Panc1 (cell line): ENCODE results near the gene MED25. TPM values are rescaled to one million over a fixed set of nuclear protein-coding genes. Genes with fewer than 3 reads are reported as not detected.

Source experiments
- ATAC-seq: fragments of 200-7000 bp; cut with Tn5 transposase; 2 replicates; pipeline ENCODE4 v1.9.1; 2020; ENCODE audit warnings: mild to moderate bottlenecking, moderate library complexity
- BruUV-seq: library from RNA; stranded (reverse); fragments of 400-500 nt; replicated peaks from 2 replicates; lab custom pipeline; 2021; lab: Mats Ljungman, UMichigan
- CTCF ChIA-PET: fragments of 300-600 bp; sonication (Branson Sonifier 250); formaldehyde crosslinking; loops from one replicate; lab custom pipeline; 2022; ENCODE audit warnings: antibody characterized with exemption; lab: Charles Lee
- POLR2A ChIA-PET: fragments of 300-600 bp; sonication (Branson Sonifier 250); formaldehyde crosslinking; loops from one replicate; lab custom pipeline; 2022; ENCODE audit warnings: antibody characterized with exemption; lab: Charles Lee
- DNase-seq: peaks from one replicate; pipeline ENCODE4 v3.0.0-alpha.2; 2010; ENCODE audit warnings: low read depth, low spot score
- H3K27ac ChIP-seq: 2 replicates; pipeline ENCODE4 v1.5.1; 2011; ENCODE audit warnings: mild to moderate bottlenecking, low read length, inconsistent platforms
- H3K27me3 ChIP-seq: fragments of 200-500 bp; sonication (Bioruptor generic); 2 replicates; pipeline ENCODE4 v1.6.0; 2014; ENCODE audit warnings: low read length, inconsistent platforms; ENCODE audit not compliant: control insufficient read depth, insufficient read depth
- H3K36me3 ChIP-seq: fragments of 200-500 bp; sonication (Bioruptor generic); 2 replicates; pipeline ENCODE4 v1.5.1; 2014; ENCODE audit warnings: inconsistent platforms, mild to moderate bottlenecking, low read length, moderate library complexity; ENCODE audit not compliant: control insufficient read depth, insufficient read depth
- H3K4me1 ChIP-seq: 2 replicates; pipeline ENCODE4 v1.5.1; 2011; ENCODE audit warnings: inconsistent platforms, mild to moderate bottlenecking, low read length, moderate library complexity; ENCODE audit not compliant: control insufficient read depth, insufficient read depth
- H3K4me3 ChIP-seq, 2 experiments: 2 replicates each; pipeline ENCODE4 v1.5.1; 2011 to 2012; ENCODE audit warnings: low read depth in 2 of 2, low read length in 2 of 2, mild to moderate bottlenecking in 2 of 2, inconsistent platforms in 1 of 2, moderate library complexity in 1 of 2
- H3K9me3 ChIP-seq: fragments of 200-500 bp; sonication (Bioruptor generic); 2 replicates; pipeline ENCODE4 v1.5.1; 2014; ENCODE audit warnings: low read depth, mild to moderate bottlenecking, inconsistent platforms, low read length, moderate library complexity; ENCODE audit not compliant: control insufficient read depth, insufficient read depth
- POLR2AphosphoS5 ChIP-seq: IDR thresholded peaks from 2 replicates; pipeline ENCODE4 v1.6.1; 2012; ENCODE audit warnings: mild to moderate bottlenecking, low read depth, low read length, moderate library complexity
- SIN3A ChIP-seq: IDR thresholded peaks from 2 replicates; pipeline ENCODE4 v1.6.1; 2012; ENCODE audit warnings: low read depth, mild to moderate bottlenecking, low read length, moderate library complexity, borderline replicate concordance; ENCODE audit not compliant: insufficient read depth
- TCF7L2 ChIP-seq: IDR thresholded peaks from 2 replicates; pipeline ENCODE4 v1.6.1; 2011; ENCODE audit warnings: mild to moderate bottlenecking, low read depth, low read length, inconsistent platforms
- in situ Hi-C: cut with HindIII; loops from 2 replicates; pipeline ENCODE4 v1.10.0; 2016; ENCODE audit warnings: low sequenced_read_pairs, low pct_unique_long_range_greater_than_20kb
- intact Hi-C: fragments of 100-400 bp; cut with micrococcal nuclease; formaldehyde crosslinking; loops from one replicate; pipeline ENCODE4 v1.10.0; 2022; ENCODE audit not compliant: unreplicated experiment
- total RNA-seq: library from RNA; stranded (reverse); gene quantifications from one replicate; pipeline ENCODE4 v1.2.1, GENCODE V29; 2021; ENCODE audit not compliant: unreplicated experiment
- TF ChIP-seq, protein P1 (sequence below), 2 experiments: IDR thresholded peaks; 2 replicates each; pipeline ENCODE4 v1.6.1; 2011 to 2012; ENCODE audit warnings: low read depth in 2 of 2, control low read depth in 1 of 2, low read length in 1 of 2, mild to moderate bottlenecking in 1 of 2, moderate library complexity in 1 of 2; ENCODE audit not compliant: insufficient read depth in 1 of 2
- TF ChIP-seq, protein P2 (sequence below): fragments of 450-650 bp; IDR thresholded peaks from 2 replicates; pipeline ENCODE4 v1.5.1; 2017; ENCODE audit warnings: mild to moderate bottlenecking

MED25 gene
- total RNA-seq, 1 experiment from 2014 or later = 52.4 TPM

DNA sequence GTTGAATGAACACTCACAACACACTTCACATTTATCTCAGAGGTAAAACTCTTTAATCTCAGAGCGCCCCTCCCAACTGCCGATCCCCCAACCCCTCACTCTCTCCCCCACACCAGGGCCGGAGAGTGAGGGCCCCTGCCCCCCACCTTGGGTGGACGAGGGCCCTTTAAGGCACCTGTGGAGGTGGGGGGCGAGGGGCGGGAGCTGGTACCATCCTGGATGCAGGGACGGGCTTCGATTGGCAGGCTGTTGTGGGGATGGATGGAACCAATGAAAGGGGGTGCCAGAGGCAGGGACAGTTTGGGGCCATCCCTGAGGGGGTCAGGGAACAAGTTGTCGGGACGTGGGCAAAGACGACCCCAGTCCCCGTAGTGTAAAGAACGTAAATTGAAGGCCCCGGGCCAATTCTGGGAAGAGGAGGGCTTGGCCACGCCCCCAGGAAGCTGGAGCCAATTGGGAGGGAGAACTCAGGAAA is 51.0 kb downstream of the MED25 start:
- H3K27ac ChIP-seq = peak overlapping the region; percentile 68
- peak overlapping the region; percentile 34 to 55 for H3K4me3 ChIP-seq
- ATAC-seq (peak; percentile 22), DNase-seq (no peak)
- H3K36me3 ChIP-seq = no peaks in the 10 kb centered on the region
- TF ChIP-seq TCF7L2 (no peak), POLR2AphosphoS5 (no peak), SIN3A (no peak)
- TF ChIP-seq, protein P1, sequence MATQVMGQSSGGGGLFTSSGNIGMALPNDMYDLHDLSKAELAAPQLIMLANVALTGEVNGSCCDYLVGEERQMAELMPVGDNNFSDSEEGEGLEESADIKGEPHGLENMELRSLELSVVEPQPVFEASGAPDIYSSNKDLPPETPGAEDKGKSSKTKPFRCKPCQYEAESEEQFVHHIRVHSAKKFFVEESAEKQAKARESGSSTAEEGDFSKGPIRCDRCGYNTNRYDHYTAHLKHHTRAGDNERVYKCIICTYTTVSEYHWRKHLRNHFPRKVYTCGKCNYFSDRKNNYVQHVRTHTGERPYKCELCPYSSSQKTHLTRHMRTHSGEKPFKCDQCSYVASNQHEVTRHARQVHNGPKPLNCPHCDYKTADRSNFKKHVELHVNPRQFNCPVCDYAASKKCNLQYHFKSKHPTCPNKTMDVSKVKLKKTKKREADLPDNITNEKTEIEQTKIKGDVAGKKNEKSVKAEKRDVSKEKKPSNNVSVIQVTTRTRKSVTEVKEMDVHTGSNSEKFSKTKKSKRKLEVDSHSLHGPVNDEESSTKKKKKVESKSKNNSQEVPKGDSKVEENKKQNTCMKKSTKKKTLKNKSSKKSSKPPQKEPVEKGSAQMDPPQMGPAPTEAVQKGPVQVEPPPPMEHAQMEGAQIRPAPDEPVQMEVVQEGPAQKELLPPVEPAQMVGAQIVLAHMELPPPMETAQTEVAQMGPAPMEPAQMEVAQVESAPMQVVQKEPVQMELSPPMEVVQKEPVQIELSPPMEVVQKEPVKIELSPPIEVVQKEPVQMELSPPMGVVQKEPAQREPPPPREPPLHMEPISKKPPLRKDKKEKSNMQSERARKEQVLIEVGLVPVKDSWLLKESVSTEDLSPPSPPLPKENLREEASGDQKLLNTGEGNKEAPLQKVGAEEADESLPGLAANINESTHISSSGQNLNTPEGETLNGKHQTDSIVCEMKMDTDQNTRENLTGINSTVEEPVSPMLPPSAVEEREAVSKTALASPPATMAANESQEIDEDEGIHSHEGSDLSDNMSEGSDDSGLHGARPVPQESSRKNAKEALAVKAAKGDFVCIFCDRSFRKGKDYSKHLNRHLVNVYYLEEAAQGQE (IDR thresholded peaks at IDR 0.05; ENCODE audit: insufficient read depth in 1 of 2, low read depth in 2 of 2, low read length in 1 of 2) = no peak
- TF ChIP-seq, protein P2, sequence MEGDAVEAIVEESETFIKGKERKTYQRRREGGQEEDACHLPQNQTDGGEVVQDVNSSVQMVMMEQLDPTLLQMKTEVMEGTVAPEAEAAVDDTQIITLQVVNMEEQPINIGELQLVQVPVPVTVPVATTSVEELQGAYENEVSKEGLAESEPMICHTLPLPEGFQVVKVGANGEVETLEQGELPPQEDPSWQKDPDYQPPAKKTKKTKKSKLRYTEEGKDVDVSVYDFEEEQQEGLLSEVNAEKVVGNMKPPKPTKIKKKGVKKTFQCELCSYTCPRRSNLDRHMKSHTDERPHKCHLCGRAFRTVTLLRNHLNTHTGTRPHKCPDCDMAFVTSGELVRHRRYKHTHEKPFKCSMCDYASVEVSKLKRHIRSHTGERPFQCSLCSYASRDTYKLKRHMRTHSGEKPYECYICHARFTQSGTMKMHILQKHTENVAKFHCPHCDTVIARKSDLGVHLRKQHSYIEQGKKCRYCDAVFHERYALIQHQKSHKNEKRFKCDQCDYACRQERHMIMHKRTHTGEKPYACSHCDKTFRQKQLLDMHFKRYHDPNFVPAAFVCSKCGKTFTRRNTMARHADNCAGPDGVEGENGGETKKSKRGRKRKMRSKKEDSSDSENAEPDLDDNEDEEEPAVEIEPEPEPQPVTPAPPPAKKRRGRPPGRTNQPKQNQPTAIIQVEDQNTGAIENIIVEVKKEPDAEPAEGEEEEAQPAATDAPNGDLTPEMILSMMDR = no peak
- no peaks in the 10 kb centered on the region for H3K9me3 ChIP-seq
- BruUV-seq = no TSS peak
- ChIA-PET POLR2A (interaction anchor here (0.6 to 0.9 kb wide), 2 partner anchors 56 to 61 kb away, joined by 3 to 5 read pairs; partner anchors contain the start of gene NUP62), CTCF (interaction anchor here (0.5 kb wide), 1 partner anchor 341 kb away, joined by 3 read pairs; the partner anchor contains the start of gene RCN3)
- H3K27me3 ChIP-seq = no peaks in the 10 kb centered on the region
- in situ Hi-C loops = no loop called here
- intact Hi-C loops = no loop called here
- H3K4me1 ChIP-seq = peaks cover 18% of the 10 kb centered on the region

DNA sequence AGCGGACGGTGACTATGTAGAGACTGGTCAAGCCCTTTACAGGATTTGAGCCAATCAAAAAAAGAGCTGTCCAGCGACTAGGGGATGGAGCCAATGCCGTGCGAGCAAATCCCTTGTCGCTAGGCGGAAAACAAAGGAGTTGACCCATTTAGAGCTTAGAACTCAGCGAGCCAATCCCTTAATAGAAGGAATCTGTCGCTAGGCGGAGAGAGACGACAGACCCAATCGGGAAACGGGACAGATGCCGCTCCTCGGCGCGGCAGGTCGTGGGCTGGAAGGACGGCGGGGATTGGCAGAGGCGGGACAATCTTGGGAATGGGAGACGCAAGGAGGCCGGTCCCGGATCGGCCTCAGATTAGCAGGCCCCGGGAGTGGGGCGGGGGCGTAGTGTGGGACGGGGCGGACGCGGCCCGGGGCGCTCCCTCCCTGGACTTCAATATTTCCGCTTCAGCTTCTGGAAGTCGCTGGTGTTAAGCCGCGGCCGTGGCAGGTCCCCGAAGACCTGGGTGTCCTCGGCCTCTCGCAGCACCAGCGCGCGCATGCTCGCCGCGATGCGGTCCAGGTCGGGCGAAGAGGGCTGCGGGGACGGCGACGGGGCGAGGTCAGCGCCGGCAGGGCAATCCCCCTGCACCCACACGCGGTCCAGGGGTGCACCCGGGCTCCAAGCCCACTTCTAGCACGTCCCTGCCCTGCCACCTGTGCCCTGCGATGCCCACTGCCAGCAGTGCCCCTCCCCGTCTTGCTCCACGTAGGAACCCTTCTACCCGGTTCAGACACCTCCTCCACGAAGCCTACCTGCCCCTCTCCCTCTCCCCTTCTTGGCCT is 51.6 kb downstream of the MED25 start:
- ATAC-seq = peak; percentile 80
- Histone ChIP-seq H3K4me3 (peak overlapping the region; percentile 39 to 55), H3K9me3 (no peaks in the 10 kb centered on the region), H3K4me1 (peaks cover 20% of the 10 kb centered on the region), H3K36me3 (no peaks in the 10 kb centered on the region), H3K27me3 (no peaks in the 10 kb centered on the region), H3K27ac (peak overlapping the region; percentile 82)
- intact Hi-C loops (no loop called here), in situ Hi-C loops (no loop called here)
- POLR2A ChIA-PET = interaction anchor here (0.6 to 0.9 kb wide), 2 partner anchors 60 to 742 kb away, joined by 3 to 5 read pairs; partner anchors contain the start of gene NUP62
- BruUV-seq = no TSS peak
- TF ChIP-seq POLR2AphosphoS5 (peak; percentile 85; the same call in 1 of the 2 replicates), TCF7L2 (peak; percentile 90), SIN3A (no peak)
- TF ChIP-seq, protein P2 = no peak
- TF ChIP-seq, protein P1 (IDR thresholded peaks at IDR 0.05; ENCODE audit: insufficient read depth in 1 of 2, low read depth in 2 of 2, low read length in 1 of 2) = no peak
- CTCF ChIA-PET = interaction anchor here (0.5 kb wide), 1 partner anchor 342 kb away, joined by 3 read pairs; the partner anchor contains the start of gene RCN3
- peak; percentile 97 for DNase-seq
